ENCODE results near the gene ARHGAP18.

ARHGAP18 gene

GRCh38 chr6:129645830-129646579 lies 64.0 kb downstream of the ARHGAP18 start:
- in situ Hi-C loops (cut with MboI; ENCODE audit: low sequenced_read_pairs): no loop called here

- in situ Hi-C loops (cut with MboI; ENCODE audit: low sequenced_read_pairs): no loop called here
Measured at GRCh38 chr6:129645106-129645829, 64.7 kb downstream of the ARHGAP18 start.

DNA sequence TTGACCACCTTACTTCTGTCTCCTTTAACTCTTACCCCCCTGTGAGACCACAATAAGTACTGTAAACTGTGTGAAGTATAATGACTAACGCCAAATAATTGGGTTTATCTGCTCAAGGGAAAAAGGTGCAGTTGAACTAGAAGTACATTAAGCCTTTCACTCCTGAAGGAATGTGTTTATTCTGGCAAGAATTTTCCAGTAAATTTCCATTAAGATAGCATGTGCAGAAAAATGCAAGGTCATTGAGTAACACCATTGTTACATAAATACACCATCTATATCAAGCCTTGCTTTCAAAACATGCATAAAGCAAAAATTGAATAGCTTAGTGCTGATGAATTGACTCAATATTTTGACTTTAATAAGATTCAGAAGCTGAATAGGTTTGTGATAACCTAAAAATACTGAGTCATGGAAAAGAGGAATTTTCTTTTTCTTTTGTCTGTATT lies 65.4 kb downstream of the ARHGAP18 start:
- in situ Hi-C loops (cut with MboI; ENCODE audit: low sequenced_read_pairs): no loop called here

DNA sequence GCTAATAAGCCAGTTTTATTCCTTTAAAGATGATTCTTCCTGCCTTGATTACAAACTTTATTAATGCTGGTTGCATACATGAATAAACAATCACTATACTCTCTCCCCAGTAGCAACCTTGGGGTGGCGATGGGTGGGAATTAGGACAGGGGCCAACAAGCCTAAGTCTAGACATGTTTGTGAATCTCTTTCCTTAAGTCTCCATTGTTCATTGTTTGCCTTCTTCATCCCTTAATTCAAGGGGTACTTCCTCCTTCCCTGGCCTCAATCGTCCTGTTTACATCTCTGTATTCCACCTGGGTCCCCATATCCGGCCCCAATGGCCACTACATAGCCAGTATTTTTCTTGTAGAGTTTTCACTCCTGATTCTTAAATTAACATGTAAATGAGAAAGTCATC lies 66.0 kb downstream of the ARHGAP18 start:
- in situ Hi-C loops (cut with MboI; ENCODE audit: low sequenced_read_pairs): no loop called here

DNA sequence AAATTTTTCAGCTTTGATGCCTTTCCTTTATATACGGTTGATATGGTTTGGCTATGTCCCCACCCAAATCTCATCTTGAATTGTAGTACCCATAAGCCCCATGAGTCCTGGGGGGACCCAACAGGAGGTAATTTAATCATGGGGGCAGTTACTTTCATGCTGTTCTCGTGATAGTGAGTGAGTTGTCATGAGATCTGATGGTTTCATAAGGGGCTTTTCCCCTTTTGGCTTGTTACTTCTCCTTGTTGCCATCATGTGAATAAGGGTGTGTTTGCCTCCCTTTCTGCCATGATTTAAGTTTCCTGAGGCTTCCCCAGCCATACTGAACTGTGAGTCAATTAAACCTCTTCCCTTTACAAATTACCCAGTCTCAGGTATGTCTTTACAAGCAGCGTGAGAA lies 66.8 kb downstream of the ARHGAP18 start:
- in situ Hi-C loops (cut with MboI; ENCODE audit: low sequenced_read_pairs): no loop called here

DNA sequence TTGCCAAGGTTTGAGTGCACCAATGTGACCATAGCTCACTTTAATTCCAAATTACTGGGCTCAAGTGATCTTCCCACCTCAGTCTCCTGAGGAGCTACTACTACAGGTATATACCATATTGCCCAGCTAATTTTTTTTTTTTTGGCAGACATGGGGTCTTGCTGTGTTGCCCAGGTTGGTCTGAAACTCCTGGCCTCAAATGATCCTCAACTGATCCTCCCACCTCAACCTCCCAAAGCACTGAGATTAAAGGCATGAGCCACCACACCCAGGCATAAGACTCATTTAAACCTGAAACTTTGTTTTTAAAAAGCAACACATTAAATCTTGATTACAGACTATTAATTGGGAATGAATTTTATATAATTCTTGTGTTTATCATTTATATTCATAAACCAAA lies 67.7 kb downstream of the ARHGAP18 start:
- in situ Hi-C loops (cut with MboI; ENCODE audit: low sequenced_read_pairs): no loop called here

- in situ Hi-C loops (cut with MboI; ENCODE audit: low sequenced_read_pairs): no loop called here
Measured at GRCh38 chr6:129641344-129641743, 68.6 kb downstream of the ARHGAP18 start.

DNA sequence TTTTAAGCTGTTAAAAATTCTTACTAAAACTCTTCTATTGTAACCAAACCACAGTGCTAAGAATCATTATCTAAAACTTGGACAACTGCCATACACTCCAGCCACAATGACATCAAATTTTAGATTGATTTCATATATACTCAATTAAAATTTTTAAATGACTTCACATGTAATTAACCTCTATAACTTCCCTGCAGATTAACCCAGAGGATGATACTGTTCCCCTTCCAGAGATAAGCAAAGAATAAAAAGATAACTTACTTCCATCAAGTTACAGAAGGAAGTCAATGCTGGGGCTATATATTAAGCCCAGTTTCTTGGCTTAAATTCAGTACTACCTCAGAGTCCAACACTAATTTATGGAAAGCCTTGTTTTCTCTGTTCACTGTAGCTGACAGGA lies 71.3 kb downstream of the ARHGAP18 start:
- in situ Hi-C loops (cut with MboI; ENCODE audit: low sequenced_read_pairs): no loop called here

DNA sequence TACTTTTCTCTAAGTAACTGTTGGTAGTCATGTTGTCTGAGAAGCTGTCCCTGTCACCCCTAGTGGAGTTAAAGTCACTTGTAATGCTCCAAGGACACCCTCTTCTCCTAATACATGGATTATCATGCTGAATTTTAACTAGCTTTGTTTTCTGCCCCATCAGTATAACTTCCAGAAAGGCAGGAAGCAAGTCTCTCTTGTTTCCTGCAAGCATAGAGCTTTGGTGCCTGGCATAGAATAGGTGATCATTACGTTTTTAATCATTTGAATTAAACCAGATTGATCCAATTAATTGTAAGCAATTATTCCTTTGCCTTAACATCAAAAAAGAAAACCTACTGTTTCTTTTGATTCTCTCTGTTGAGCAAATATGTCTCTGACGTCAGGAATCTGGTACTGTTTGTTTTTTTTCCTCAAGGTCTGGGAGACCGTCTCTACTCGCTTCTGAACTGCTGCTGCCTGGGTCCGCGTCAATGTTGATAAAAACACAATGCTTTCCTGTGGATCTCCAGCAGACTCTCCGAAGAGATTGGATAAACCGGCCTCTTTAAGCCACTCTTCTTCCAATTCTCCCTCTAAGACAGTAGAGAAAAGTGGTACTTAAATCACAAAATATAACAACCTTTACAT lies 71.8 kb downstream of the ARHGAP18 start:
- in situ Hi-C loops (cut with MboI; ENCODE audit: low sequenced_read_pairs): no loop called here

DNA sequence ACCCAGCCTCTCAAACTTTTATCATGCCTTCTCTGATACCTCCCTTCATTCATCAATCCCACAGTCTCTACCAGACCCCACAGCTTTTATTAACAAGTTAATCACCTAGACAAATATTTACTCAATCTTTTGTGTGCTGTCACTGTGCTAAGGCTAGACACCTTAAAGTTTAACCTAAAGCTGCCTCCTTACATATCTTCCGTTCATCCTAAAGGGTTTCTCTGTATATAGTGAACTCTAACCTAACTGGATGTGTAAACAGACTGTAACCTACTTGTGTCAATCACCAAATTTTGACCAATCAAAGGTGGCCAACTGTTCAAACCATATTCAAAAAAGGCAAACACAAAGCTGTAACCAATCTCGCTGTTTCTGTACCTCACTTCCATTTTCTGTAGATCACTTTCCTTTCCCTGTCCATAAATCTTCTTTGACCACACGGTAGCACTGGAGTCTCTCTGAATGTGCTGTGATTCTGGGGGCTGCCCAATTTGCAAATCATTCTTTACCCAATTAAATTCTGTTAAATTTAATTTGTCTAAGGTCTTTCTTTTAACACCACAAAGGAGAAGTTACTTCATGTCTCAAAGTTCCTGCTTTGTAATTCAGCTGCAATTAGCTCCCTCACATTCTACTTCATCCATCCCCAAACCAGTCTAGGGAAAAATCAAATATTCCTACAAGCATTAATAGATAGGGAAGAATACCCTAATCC lies 72.5 kb downstream of the ARHGAP18 start:
- in situ Hi-C loops (cut with MboI; ENCODE audit: low sequenced_read_pairs): no loop called here

- in situ Hi-C loops (cut with MboI; ENCODE audit: low sequenced_read_pairs): no loop called here
Measured at GRCh38 chr6:129635396-129636130, 74.4 kb downstream of the ARHGAP18 start.

DNA sequence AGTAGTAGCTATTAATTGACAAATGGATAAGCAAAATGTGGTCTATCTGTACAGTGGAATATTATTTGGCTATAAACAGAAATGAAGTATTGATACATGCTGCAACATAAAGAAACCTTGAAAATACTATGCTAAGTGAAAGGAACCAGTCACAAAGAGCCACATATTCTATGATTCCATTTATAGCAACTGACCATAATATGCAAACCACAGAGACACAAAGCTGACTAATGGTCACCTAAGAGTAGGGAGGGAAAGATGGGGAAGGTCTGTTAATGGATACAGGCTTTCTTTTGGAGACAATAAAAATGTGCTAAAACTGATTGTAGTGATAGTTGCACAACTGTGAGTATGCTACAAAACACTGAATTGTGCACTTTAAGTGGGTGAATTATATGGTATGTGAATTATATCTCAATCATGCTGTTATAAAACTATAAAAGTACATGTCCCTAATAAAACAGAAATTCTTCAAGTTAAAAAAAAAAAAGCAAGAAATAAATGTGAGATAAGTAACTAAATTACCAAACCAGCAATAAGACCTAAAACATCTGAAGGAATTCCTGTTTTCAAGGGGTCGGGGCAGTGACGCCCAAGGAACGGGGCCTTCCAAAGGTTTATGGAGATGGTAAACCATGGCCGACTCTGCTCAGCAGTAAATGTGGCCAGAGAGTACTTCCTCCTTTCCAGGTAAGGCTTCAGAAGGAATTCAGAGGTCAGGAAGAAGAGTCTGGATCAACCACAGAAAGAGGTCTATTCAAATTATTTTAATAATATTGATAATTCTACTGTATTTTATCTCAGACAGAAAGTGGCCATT lies 75.4 kb downstream of the ARHGAP18 start:
- in situ Hi-C loops (cut with MboI; ENCODE audit: low sequenced_read_pairs): no loop called here

GRCh38 chr6:129633529-129633928 lies 76.4 kb downstream of the ARHGAP18 start:
- in situ Hi-C loops (cut with MboI; ENCODE audit: low sequenced_read_pairs): no loop called here

DNA sequence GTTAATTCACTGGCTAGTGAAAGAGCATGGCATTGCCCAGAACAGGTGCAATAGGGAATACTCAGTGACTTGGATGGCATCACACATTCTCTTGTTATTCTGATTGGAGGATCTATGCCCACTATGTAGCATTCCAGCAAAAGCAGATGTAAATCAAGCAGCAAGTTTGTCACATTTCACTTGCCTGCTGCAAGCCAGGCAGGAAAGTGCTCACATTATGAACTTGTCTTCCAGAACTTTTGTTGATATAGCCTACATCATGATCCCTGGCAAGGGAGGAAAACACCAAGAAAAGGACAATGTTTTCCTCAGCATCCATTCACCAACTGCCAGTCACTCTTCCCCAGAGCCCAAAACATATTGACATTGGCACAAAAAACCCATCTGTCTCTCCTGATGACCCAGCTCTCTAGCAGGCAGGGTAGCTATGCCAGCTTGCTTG lies 77.8 kb downstream of the ARHGAP18 start:
- in situ Hi-C loops (cut with MboI; ENCODE audit: low sequenced_read_pairs): no loop called here

DNA sequence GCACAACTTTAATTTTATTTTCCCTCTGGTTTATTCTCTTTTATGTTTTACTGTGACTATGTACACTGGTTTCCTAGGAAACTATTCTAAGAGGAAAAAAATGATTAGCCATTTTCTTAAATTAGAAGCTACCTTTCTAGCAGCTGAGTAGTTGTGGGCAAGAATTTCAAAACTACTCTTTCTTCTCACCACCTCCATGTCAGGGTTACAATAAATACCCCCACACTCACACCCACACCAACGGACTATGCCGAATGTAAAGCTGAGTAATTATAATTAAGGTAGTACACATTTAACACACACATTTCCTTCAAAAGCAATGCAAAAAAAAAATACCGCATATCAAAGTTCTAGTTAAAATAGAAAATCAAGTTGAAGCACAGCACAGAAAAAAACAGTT lies 78.9 kb downstream of the ARHGAP18 start:
- in situ Hi-C loops (cut with MboI; ENCODE audit: low sequenced_read_pairs): no loop called here

DNA sequence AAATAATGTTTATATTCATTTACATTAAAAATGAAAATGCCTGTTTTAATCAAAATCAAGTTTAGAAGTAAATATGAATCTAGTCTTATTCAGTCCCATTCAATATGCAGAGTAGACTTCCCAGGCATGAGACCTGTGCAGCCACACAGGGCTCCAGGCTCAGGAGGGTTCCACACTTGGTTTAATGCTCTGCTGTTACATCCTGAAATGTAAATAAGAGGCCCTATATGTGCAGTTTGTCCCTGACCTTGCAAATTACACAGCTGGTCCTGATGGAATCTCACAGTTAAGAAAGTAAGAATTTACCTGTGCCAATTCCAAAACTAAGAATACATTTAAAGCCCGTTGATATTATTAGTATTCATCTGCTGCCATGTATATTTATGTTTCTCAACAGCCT lies 79.4 kb downstream of the ARHGAP18 start:
- in situ Hi-C loops (cut with MboI; ENCODE audit: low sequenced_read_pairs): no loop called here

GRCh38 chr6:129628101-129628815 lies 81.7 kb downstream of the ARHGAP18 start:
- in situ Hi-C loops (cut with MboI; ENCODE audit: low sequenced_read_pairs): no loop called here

GRCh38 chr6:129624488-129624887 lies 85.5 kb downstream of the ARHGAP18 start:
- in situ Hi-C loops (cut with MboI; ENCODE audit: low sequenced_read_pairs): no loop called here

Data from hTERT RPE-1 (cell line).